Neural cell (in vitro differentiated cells): ENCODE data around the gene ZNF521. TPM values are rescaled to one million over a fixed set of nuclear protein-coding genes. Genes with fewer than 3 reads are reported as not detected.

Experiments
- H2AFZ ChIP-seq: fragments of 200-600, 300-800 bp; sonication (generic), shearing (Covaris generic); 2 replicates; pipeline ENCODE4 v1.6.0; 2014; ENCODE audit warnings: low read depth, mild to moderate bottlenecking, antibody characterized with exemption, low read length, moderate library complexity
- H3F3A ChIP-seq: fragments of 200-600 bp; shearing (Covaris generic); 2 replicates; pipeline ENCODE4 v1.6.1; 2016; ENCODE audit warnings: mild to moderate bottlenecking, moderate library complexity, mixed read lengths, antibody characterized with exemption, low read length; ENCODE audit not compliant: insufficient read depth, poor library complexity, severe bottlenecking
- H3K27ac ChIP-seq: fragments of 200-600, 300-800 bp; sonication (generic), shearing (Covaris generic); 2 replicates; pipeline ENCODE4 v1.5.1; 2014; ENCODE audit warnings: mild to moderate bottlenecking, low read length, moderate library complexity
- H3K27me3 ChIP-seq: fragments of 300-800, 200-600 bp; sonication (generic), shearing (Covaris generic); 2 replicates; pipeline ENCODE4 v1.6.0; 2014; ENCODE audit warnings: mild to moderate bottlenecking, low read depth, low read length, moderate library complexity; ENCODE audit not compliant: insufficient read depth
- H3K36me3 ChIP-seq: fragments of 300-800, 200-600 bp; sonication (generic), shearing (Covaris generic); 2 replicates; pipeline ENCODE4 v1.5.1; 2014; ENCODE audit warnings: mild to moderate bottlenecking, antibody characterized with exemption, low read length, moderate library complexity; ENCODE audit not compliant: insufficient read depth
- H3K4me2 ChIP-seq: fragments of 300-800, 200-600 bp; sonication (generic), shearing (Covaris generic); 2 replicates; pipeline ENCODE4 v1.6.0; 2014; ENCODE audit warnings: mild to moderate bottlenecking, low read length
- H3K4me3 ChIP-seq: fragments of 300-800, 200-600 bp; sonication (generic), shearing (Covaris generic); 2 replicates; pipeline ENCODE4 v1.5.1; 2014; ENCODE audit warnings: mild to moderate bottlenecking, low read length, moderate library complexity
- H3K79me2 ChIP-seq: fragments of 200-600 bp; shearing (Covaris generic); replicated peaks from 2 replicates; pipeline ENCODE4 v1.6.0; 2014; ENCODE audit warnings: mild to moderate bottlenecking, low read length, moderate library complexity; ENCODE audit not compliant: insufficient read depth
- H3K9ac ChIP-seq: fragments of 300-800, 200-600 bp; sonication (generic), shearing (Covaris generic); 2 replicates; pipeline ENCODE4 v1.6.1; 2016; ENCODE audit warnings: mild to moderate bottlenecking, low read length, mixed read lengths
- H3K9me2 ChIP-seq: fragments of 200-600 bp; shearing (Covaris generic); 2 replicates; pipeline ENCODE4 v1.6.1; 2016; ENCODE audit warnings: mild to moderate bottlenecking, low read length, mixed read lengths; ENCODE audit not compliant: insufficient read depth
- H3K9me3 ChIP-seq: fragments of 200-600, 300-800 bp; sonication (generic), shearing (Covaris generic); 2 replicates; pipeline ENCODE4 v1.6.1; 2016; ENCODE audit warnings: mild to moderate bottlenecking, mixed run types, low read length, moderate library complexity, mixed read lengths
- H4K20me1 ChIP-seq: fragments of 200-600 bp; shearing (Covaris generic); 2 replicates; pipeline ENCODE4 v1.6.1; 2016; ENCODE audit warnings: mild to moderate bottlenecking, mixed run types; ENCODE audit not compliant: insufficient read depth
- CTCF ChIP-seq: fragments of 450-650 bp; IDR thresholded peaks from 2 replicates; pipeline ENCODE4 v1.5.1; 2014; ENCODE audit warnings: antibody characterized with exemption, mild to moderate bottlenecking, moderate library complexity; ENCODE audit not compliant: poor library complexity, severe bottlenecking
- EP300 ChIP-seq: fragments of 450-650 bp; conservative IDR thresholded peaks from 2 replicates; pipeline ENCODE4 v1.6.1; 2014; ENCODE audit warnings: antibody characterized with exemption, mild to moderate bottlenecking, moderate library complexity; ENCODE audit not compliant: poor library complexity, severe bottlenecking
- EZH2 ChIP-seq: fragments of 200-600, 300-800 bp; shearing (Covaris generic), sonication (generic); IDR thresholded peaks from 2 replicates; pipeline ENCODE4 v1.6.1; 2014; ENCODE audit warnings: antibody characterized with exemption, low read length, borderline replicate concordance, mild to moderate bottlenecking; ENCODE audit not compliant: insufficient read depth, poor library complexity, severe bottlenecking
- MXI1 ChIP-seq: fragments of 450-650 bp; conservative IDR thresholded peaks from 2 replicates; pipeline ENCODE4 v1.6.1; 2014; ENCODE audit warnings: antibody characterized with exemption, mild to moderate bottlenecking; ENCODE audit not compliant: poor library complexity, severe bottlenecking
- POLR2AphosphoS5 ChIP-seq: IDR thresholded peaks from 2 replicates; pipeline ENCODE4 v1.6.1; 2012
- RAD21 ChIP-seq: fragments of 450-650 bp; conservative IDR thresholded peaks from 2 replicates; pipeline ENCODE4 v1.6.1; 2014; ENCODE audit warnings: antibody characterized with exemption, mild to moderate bottlenecking, moderate library complexity
- SMC3 ChIP-seq: fragments of 450-650 bp; conservative IDR thresholded peaks from 2 replicates; pipeline ENCODE4 v1.6.1; 2014; ENCODE audit warnings: antibody characterized with exemption, mild to moderate bottlenecking, moderate library complexity; ENCODE audit not compliant: poor library complexity
- TAF1 ChIP-seq: IDR thresholded peaks from 2 replicates; pipeline ENCODE4 v1.6.1; 2012; ENCODE audit warnings: low read depth
- polyA plus RNA-seq: library from polyadenylated mRNA; depleted of rRNA; stranded (reverse); fragments of >200 nt; gene quantifications from 2 replicates; pipeline ENCODE4 v1.2.3, GENCODE V29; 2014
- TF ChIP-seq, protein P1 (sequence below): IDR thresholded peaks from 2 replicates; pipeline ENCODE4 v1.6.1; 2012; ENCODE audit warnings: borderline replicate concordance

The ZNF521 gene
- polyA plus RNA-seq, 1 donor from 2014 or later: 101 TPM

DNA sequence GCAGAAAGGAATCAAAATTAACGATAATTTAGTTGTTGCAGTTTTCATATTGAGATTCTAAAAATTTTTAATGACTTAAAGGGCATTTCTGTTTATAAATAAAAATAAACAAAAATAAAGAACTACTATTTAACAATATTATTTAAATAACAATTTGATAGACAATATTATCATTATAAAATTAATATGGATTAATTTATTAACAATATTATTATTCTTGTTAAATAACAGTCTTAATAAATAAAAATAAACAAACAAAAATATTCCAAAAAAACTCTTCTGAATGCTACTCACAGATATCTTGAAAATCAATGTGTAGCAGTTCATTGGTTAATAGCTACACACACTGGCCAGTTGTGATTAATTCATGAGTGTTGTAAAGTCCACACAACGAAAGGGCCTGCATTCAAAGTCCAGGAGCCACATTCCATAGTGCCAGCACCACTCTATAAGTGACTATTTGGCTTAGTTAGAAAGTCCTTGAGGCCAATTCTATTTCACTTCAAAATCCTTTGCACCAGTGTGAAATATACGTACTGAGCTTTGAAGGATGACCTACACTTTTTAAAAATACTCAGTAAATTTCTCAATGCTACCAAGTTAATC lies 117.1 kb downstream of the ZNF521 start:
- no peaks in the 10 kb centered on the region for H3K9me3 ChIP-seq
- H3K9ac ChIP-seq: no peak overlapping the region
- H3K4me2 ChIP-seq: no peak overlapping the region
- H2AFZ ChIP-seq: no peak overlapping the region
- no peak overlapping the region for H3K27ac ChIP-seq
- H3K9me2 ChIP-seq: no peaks in the 10 kb centered on the region
- H3K4me3 ChIP-seq: no peak overlapping the region
- H3K79me2 ChIP-seq: peaks cover 38% of the 10 kb centered on the region
- no peaks in the 10 kb centered on the region for H3K27me3 ChIP-seq
- TF ChIP-seq CTCF: no peak
- TF ChIP-seq, protein P1, sequence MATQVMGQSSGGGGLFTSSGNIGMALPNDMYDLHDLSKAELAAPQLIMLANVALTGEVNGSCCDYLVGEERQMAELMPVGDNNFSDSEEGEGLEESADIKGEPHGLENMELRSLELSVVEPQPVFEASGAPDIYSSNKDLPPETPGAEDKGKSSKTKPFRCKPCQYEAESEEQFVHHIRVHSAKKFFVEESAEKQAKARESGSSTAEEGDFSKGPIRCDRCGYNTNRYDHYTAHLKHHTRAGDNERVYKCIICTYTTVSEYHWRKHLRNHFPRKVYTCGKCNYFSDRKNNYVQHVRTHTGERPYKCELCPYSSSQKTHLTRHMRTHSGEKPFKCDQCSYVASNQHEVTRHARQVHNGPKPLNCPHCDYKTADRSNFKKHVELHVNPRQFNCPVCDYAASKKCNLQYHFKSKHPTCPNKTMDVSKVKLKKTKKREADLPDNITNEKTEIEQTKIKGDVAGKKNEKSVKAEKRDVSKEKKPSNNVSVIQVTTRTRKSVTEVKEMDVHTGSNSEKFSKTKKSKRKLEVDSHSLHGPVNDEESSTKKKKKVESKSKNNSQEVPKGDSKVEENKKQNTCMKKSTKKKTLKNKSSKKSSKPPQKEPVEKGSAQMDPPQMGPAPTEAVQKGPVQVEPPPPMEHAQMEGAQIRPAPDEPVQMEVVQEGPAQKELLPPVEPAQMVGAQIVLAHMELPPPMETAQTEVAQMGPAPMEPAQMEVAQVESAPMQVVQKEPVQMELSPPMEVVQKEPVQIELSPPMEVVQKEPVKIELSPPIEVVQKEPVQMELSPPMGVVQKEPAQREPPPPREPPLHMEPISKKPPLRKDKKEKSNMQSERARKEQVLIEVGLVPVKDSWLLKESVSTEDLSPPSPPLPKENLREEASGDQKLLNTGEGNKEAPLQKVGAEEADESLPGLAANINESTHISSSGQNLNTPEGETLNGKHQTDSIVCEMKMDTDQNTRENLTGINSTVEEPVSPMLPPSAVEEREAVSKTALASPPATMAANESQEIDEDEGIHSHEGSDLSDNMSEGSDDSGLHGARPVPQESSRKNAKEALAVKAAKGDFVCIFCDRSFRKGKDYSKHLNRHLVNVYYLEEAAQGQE: no peak
- no peak for TF ChIP-seq MXI1
- TF ChIP-seq EP300: no peak
- TF ChIP-seq RAD21: no peak
- TF ChIP-seq EZH2: no peak
- TF ChIP-seq SMC3: no peak
- no peak for TF ChIP-seq TAF1
- TF ChIP-seq POLR2AphosphoS5: no peak
- H3K36me3 ChIP-seq: no peaks in the 10 kb centered on the region
- H4K20me1 ChIP-seq: no peaks in the 10 kb centered on the region
- H3F3A ChIP-seq: no peaks in the 10 kb centered on the region

DNA sequence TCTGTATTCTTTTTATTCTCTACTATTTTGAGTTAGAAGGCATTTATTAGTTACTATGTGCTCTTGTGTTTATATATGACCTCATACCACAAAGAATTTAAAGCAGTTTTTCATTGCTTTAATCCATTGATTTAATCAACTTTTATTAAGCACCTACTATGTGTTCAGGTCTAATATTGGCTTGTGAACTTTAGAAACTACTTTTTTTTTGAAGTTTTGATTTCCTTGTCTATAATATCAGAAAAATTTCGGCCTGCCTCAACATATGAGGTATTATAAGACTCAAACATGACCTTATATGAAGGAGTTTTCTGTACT lies 117.7 kb downstream of the ZNF521 start:
- Histone ChIP-seq H3K4me3 (no peak overlapping the region), H3K9me2 (no peaks in the 10 kb centered on the region), H2AFZ (no peak overlapping the region), H3K36me3 (no peaks in the 10 kb centered on the region), H3K9me3 (no peaks in the 10 kb centered on the region), H3K4me2 (no peak overlapping the region), H4K20me1 (no peaks in the 10 kb centered on the region), H3K27ac (no peak overlapping the region), H3K79me2 (peaks cover 34% of the 10 kb centered on the region), H3F3A (no peaks in the 10 kb centered on the region), H3K27me3 (no peaks in the 10 kb centered on the region), H3K9ac (no peak overlapping the region)
- TF ChIP-seq SMC3 (no peak), CTCF (no peak), POLR2AphosphoS5 (no peak)
